ENCODE measurements around the gene FABP7.

FABP7 gene

GRCh38 chr6:122779667-122780066, at the start of gene FABP7:
TSS of gene FABP7 (plus strand) at chr6:122779716. CDS start at chr6:122779795, 79 bp downstream.
- no peak for TF ChIP-seq CTCF (IDR thresholded peaks at IDR 0.05; ENCODE audit: low read depth, low read length)
- H3K4me3 ChIP-seq (ENCODE audit: low read depth, low read length) = no peak within 1 kb of the TSS

DNA sequence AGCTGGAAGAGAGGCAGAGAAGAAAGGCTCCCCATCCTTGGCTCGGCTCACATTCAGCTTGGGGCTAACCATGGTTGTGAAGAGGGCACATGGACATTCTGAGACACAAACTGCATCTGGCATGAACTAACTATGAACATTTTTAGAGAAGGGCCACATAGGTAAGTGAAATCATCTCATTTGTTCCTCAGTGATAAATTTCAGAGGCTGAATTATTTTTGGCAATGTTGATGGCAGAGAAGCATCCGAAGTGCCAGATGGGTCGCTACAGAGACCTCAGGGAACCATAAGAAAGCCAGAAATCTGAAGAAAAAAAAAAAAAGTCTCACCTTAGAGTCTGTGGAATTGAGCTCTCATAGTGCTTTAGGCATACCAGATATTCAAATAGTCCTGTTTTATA, 49.2 kb upstream of the FABP7 start:
- no peak for TF ChIP-seq CTCF (IDR thresholded peaks at IDR 0.05; ENCODE audit: low read depth, low read length)
- H3K4me3 ChIP-seq (ENCODE audit: low read depth, low read length) = no peak overlapping the region

- peak; percentile 48; the same call in 1 of the 2 replicates for TF ChIP-seq CTCF (IDR thresholded peaks at IDR 0.05; ENCODE audit: low read depth, low read length)
- H3K4me3 ChIP-seq (ENCODE audit: low read depth, low read length) = no peak overlapping the region
These were observed 48.6 kb upstream of the FABP7 start for GRCh38 chr6:122730775-122731386.

GRCh38 chr6:122733259-122733658, 46.3 kb upstream of the FABP7 start:
- no peak for TF ChIP-seq CTCF (IDR thresholded peaks at IDR 0.05; ENCODE audit: low read depth, low read length)
- no peak overlapping the region for H3K4me3 ChIP-seq (ENCODE audit: low read depth, low read length)

- no peak for TF ChIP-seq CTCF (IDR thresholded peaks at IDR 0.05; ENCODE audit: low read depth, low read length)
- no peak overlapping the region for H3K4me3 ChIP-seq (ENCODE audit: low read depth, low read length)
These were observed 44.8 kb upstream of the FABP7 start for GRCh38 chr6:122734529-122735395.

GRCh38 chr6:122735582-122735981, 43.9 kb upstream of the FABP7 start:
- no peak overlapping the region for H3K4me3 ChIP-seq (ENCODE audit: low read depth, low read length)
- no peak for TF ChIP-seq CTCF (IDR thresholded peaks at IDR 0.05; ENCODE audit: low read depth, low read length)

DNA sequence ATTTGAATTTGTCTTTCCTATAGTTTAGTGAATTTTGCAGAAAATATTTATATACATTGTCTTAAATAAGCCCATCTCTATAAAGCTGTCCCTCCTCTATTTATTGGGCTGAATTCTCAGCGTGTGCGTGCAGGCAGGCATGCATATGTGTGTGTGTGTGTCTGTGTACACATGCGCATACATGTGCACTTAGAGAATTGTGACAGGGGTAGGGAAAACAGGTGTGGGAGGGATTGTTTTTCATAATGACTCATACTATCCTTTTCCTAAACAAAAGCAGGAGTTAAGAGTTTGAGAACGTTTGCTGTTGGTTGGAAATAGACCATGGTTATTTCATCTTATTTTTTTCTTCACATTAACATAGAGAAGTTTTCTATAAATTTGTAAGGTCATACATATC, 43.4 kb upstream of the FABP7 start:
- TF ChIP-seq CTCF (IDR thresholded peaks at IDR 0.05; ENCODE audit: low read depth, low read length) = no peak

More for the DNA sequence above, 43.4 kb upstream of the FABP7 start:
- H3K4me3 ChIP-seq (ENCODE audit: low read depth, low read length) = no peak overlapping the region

Measured in WI38 (cell line).